Smooth muscle cell (in vitro differentiated cells): ENCODE measurements around the gene GALNT10. TPM values are rescaled to one million over a fixed set of nuclear protein-coding genes. Genes with fewer than 3 reads are reported as not detected.

Experiments
- DNase-seq: peaks from one replicate; lab custom pipeline; 2025; ENCODE audit not compliant: unreplicated experiment; lab: John Stamatoyannopoulos, UW
- H2AFZ ChIP-seq: fragments of 200-600 bp; sonication (generic); 2 replicates; pipeline ENCODE4 v1.6.0; 2016; ENCODE audit warnings: antibody characterized with exemption, low read depth, mild to moderate bottlenecking
- H3F3A ChIP-seq: fragments of 200-600 bp; sonication (generic); 2 replicates; pipeline ENCODE4 v1.6.0; 2017; ENCODE audit warnings: antibody characterized with exemption, low read depth
- H3K27ac ChIP-seq: fragments of 200-600 bp; sonication (generic); 2 replicates; pipeline ENCODE4 v1.5.1; 2016; ENCODE audit warnings: low read depth, mild to moderate bottlenecking
- H3K27me3 ChIP-seq: fragments of 200-600 bp; sonication (generic); 2 replicates; pipeline ENCODE4 v1.6.1; 2016; ENCODE audit warnings: low read depth, mild to moderate bottlenecking
- H3K36me3 ChIP-seq: fragments of 200-600 bp; sonication (generic); 2 replicates; pipeline ENCODE4 v1.5.1; 2016; ENCODE audit warnings: low read depth
- H3K4me1 ChIP-seq: fragments of 200-600 bp; sonication (generic); 2 replicates; pipeline ENCODE4 v1.5.1; 2016; ENCODE audit warnings: low read depth
- H3K4me2 ChIP-seq: fragments of 200-600 bp; sonication (generic); 2 replicates; pipeline ENCODE4 v1.6.0; 2016; ENCODE audit warnings: mild to moderate bottlenecking
- H3K4me3 ChIP-seq: fragments of 200-600 bp; sonication (generic); 2 replicates; pipeline ENCODE4 v1.5.1; 2016; ENCODE audit warnings: mild to moderate bottlenecking
- H3K79me2 ChIP-seq: fragments of 200-600 bp; sonication (generic); 2 replicates; pipeline ENCODE4 v1.6.0; 2016; ENCODE audit warnings: low read depth, mild to moderate bottlenecking
- H3K9ac ChIP-seq: fragments of 200-600 bp; sonication (generic); 2 replicates; pipeline ENCODE4 v1.6.0; 2016; ENCODE audit warnings: low read depth
- H3K9me3 ChIP-seq: fragments of 200-600 bp; sonication (generic); replicated peaks from 2 replicates; pipeline ENCODE4 v1.5.1; 2016; ENCODE audit warnings: low read depth
- H4K20me1 ChIP-seq: fragments of 200-600 bp; sonication (generic); 2 replicates; pipeline ENCODE4 v1.6.0; 2016; ENCODE audit warnings: low read depth
- WGBS: methylation state at CpG from one replicate; pipeline ENCODE4 v1.1.7; 2016; ENCODE audit warnings: low lambda C conversion rate; 5-methylcytosine and 5-hydroxymethylcytosine counted together
- polyA plus RNA-seq: library from polyadenylated mRNA; unstranded; fragments of >200 nt; fragmentation: Nextera tagmentation; extraction: Ambion mirVana; gene quantifications from 2 replicates; pipeline ENCODE4 v1.2.1, GENCODE V29; 2016
- total RNA-seq: library from RNA; depleted of rRNA; stranded (reverse); fragments of >200 nt; gene quantifications from 2 replicates; pipeline ENCODE4 v1.2.3, GENCODE V29; 2014
- TF ChIP-seq, protein P1 (sequence below): fragments of 200-600 bp; sonication (generic); IDR thresholded peaks from 2 replicates; pipeline ENCODE4 v1.5.1; 2017; ENCODE audit warnings: borderline replicate concordance, mild to moderate bottlenecking, antibody characterized with exemption; ENCODE audit not compliant: insufficient read depth, poor library complexity, severe bottlenecking

GALNT10 gene
- total and polyA plus RNA-seq, 2 experiments from 2014 or later: 23.6 to 24.6 TPM

DNA sequence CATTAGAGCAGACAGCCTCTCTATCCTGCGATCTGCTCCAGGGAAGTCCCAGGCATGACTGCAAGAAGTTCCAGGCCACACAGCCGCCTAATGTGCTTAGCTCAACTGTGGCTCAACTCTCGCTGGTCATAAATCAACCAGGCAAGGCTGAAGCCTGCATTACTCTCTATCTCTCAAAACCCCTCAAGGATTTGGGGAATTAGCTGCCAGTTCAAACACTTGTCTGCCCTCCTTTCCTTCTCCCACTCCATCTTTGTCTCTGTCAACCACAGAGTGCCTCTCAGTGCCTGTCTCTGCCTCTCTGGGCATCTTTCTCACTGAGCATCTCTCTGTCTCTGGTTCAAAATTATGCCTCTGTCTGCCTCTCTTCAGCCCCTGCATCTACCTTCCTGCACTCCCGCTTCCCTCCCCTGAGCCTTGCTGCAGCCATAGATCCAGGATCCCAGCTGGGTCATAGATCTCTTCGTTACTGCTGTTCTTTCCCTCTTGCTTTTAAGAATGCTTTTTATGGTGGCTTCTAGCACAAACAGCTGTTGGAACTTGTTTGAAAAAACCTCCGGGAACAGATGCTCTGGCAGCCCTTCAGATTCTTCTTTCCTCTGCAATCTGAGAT is 27.9 kb upstream of the GALNT10 start:
- no peak overlapping the region for H3K9ac ChIP-seq
- H3K4me1 ChIP-seq: peaks cover 35% of the 10 kb centered on the region
- H3K9me3 ChIP-seq: no peaks in the 10 kb centered on the region
- H2AFZ ChIP-seq: no peak overlapping the region
- H3K4me2 ChIP-seq: peak overlapping the region; percentile 16
- no peak for DNase-seq
- H3K36me3 ChIP-seq: no peaks in the 10 kb centered on the region
- peaks cover 15% of the 10 kb centered on the region for H3F3A ChIP-seq
- H3K4me3 ChIP-seq: no peak overlapping the region
- no peaks in the 10 kb centered on the region for H4K20me1 ChIP-seq
- no peaks in the 10 kb centered on the region for H3K79me2 ChIP-seq
- H3K27me3 ChIP-seq: peaks cover 15% of the 10 kb centered on the region
- 7% methylated on average over 6 of the region's 6 CpGs for WGBS
- TF ChIP-seq, protein P1, sequence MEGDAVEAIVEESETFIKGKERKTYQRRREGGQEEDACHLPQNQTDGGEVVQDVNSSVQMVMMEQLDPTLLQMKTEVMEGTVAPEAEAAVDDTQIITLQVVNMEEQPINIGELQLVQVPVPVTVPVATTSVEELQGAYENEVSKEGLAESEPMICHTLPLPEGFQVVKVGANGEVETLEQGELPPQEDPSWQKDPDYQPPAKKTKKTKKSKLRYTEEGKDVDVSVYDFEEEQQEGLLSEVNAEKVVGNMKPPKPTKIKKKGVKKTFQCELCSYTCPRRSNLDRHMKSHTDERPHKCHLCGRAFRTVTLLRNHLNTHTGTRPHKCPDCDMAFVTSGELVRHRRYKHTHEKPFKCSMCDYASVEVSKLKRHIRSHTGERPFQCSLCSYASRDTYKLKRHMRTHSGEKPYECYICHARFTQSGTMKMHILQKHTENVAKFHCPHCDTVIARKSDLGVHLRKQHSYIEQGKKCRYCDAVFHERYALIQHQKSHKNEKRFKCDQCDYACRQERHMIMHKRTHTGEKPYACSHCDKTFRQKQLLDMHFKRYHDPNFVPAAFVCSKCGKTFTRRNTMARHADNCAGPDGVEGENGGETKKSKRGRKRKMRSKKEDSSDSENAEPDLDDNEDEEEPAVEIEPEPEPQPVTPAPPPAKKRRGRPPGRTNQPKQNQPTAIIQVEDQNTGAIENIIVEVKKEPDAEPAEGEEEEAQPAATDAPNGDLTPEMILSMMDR: no peak
- no peak overlapping the region for H3K27ac ChIP-seq

DNA sequence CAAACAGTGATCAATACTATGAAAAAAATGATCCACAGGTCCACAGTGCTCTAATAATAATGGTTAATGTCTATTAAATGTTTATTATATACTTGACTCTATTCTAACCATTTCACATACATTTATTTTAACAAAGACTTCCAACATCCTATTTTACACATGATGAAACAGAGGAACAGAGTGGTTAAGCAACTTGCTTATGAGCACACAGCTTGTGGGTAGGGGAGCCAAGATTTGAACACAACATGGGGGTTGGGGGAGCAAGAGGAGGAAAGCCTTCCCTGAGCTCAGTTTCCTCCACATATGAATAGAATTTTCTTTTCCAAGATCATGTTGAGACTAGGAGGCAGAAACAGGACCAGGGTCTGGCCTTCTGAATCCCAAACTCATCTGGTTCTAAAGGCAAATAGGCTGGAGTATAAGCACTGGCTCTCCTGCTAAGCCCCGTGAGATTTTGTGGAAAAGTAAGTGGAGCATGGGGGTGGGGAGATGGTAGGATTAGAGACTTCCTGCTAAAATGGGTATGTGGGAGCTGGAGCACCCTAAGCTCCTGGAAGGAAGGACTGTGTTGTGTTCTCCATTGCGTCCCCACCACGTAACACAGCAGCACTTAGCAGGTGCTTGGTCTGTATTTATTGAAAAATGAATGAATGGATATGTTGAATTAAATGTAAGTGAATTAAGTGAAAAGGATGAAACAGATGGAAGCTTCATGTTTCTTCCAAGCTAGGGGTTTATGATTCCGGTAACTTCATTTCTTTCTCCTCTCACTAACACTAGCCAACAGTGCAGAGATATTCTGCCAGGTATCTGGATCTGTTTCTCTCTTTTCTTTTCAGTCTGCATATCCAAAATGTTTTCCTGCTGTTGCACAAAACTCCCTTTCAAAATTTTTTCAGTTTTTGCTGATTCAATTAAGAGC is 26.9 kb upstream of the GALNT10 start:
- H3K4me2 ChIP-seq: no peak overlapping the region
- H3K27me3 ChIP-seq: peaks cover 15% of the 10 kb centered on the region
- no peak overlapping the region for H3K9ac ChIP-seq
- no peaks in the 10 kb centered on the region for H4K20me1 ChIP-seq
- no peak overlapping the region for H3K4me3 ChIP-seq
- no peak for DNase-seq
- no peak overlapping the region for H3K27ac ChIP-seq
- H3K9me3 ChIP-seq: no peaks in the 10 kb centered on the region
- no peak overlapping the region for H2AFZ ChIP-seq
- H3K79me2 ChIP-seq: no peaks in the 10 kb centered on the region
- TF ChIP-seq, protein P1: no peak
- no peaks in the 10 kb centered on the region for H3K36me3 ChIP-seq
- peaks cover 35% of the 10 kb centered on the region for H3K4me1 ChIP-seq
- peaks cover 15% of the 10 kb centered on the region for H3F3A ChIP-seq
- WGBS: 37% methylated on average over 4 of the region's 4 CpGs

DNA sequence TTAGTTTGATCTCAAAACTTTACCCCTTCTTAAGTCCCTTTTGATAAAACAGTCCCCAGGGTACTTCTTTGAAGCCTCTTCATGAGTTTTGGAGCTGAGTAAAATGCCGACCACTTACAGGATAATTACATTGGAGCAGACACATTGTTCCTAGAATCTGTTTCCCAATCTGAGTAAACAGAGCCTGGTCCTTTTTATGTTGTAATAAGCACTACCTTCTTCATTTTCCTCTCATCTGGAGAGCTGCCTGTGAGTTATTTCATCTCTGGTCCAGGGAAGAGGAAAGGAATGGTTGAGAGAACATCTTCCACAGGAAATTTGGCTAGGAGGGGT is 26.3 kb upstream of the GALNT10 start:
- 5% methylated on average over 1 of the region's 1 CpG for WGBS
- peaks cover 15% of the 10 kb centered on the region for H3F3A ChIP-seq
- no peak for DNase-seq
- no peaks in the 10 kb centered on the region for H4K20me1 ChIP-seq
- H3K9ac ChIP-seq: no peak overlapping the region
- H3K4me1 ChIP-seq: peaks cover 35% of the 10 kb centered on the region
- H3K9me3 ChIP-seq: no peaks in the 10 kb centered on the region
- H2AFZ ChIP-seq: no peak overlapping the region
- H3K27ac ChIP-seq: no peak overlapping the region
- no peak overlapping the region for H3K4me2 ChIP-seq
- TF ChIP-seq, protein P1: no peak
- no peaks in the 10 kb centered on the region for H3K36me3 ChIP-seq
- H3K27me3 ChIP-seq: peaks cover 15% of the 10 kb centered on the region
- no peak overlapping the region for H3K4me3 ChIP-seq
- no peaks in the 10 kb centered on the region for H3K79me2 ChIP-seq

DNA sequence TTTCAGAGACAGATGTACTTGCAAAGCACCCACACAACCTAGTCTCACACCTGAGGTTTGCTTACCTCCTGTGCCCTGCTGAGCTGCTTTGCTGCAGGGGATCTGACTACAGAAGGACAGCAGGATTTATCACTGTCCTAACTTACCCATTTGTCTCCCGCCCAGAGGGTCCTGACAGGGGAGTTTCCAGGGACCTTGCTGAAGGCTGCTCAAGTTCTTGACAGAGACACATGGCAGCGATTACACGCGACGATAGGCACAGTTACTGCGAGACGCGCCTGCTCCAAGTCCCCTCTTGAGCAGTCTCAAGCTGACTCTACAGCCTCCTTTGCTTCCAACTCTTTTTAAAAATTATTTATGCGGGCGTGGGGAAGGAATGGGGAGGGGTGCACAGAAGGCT is 24.6 kb upstream of the GALNT10 start:
- Histone ChIP-seq H3K4me1 (peaks cover 35% of the 10 kb centered on the region), H3K36me3 (no peaks in the 10 kb centered on the region), H2AFZ (no peak overlapping the region), H3K27ac (no peak overlapping the region), H3K9ac (no peak overlapping the region), H3K4me2 (no peak overlapping the region), H3F3A (peaks cover 15% of the 10 kb centered on the region), H4K20me1 (no peaks in the 10 kb centered on the region), H3K4me3 (no peak overlapping the region), H3K79me2 (no peaks in the 10 kb centered on the region), H3K27me3 (peaks cover 15% of the 10 kb centered on the region), H3K9me3 (no peaks in the 10 kb centered on the region)
- WGBS: 31% methylated on average over 10 of the region's 10 CpGs
- TF ChIP-seq, protein P1: no peak
- DNase-seq: no peak
